GM18873 (cell line): ENCODE measurements around the gene FSTL4.
"Not testable (repeated sequence)": the region's sequence is repeated elsewhere in the genome, so short reads cannot be mapped to it uniquely, and the experiment has no call there.

ENCODE experiments used
- ATAC-seq: cut with Tn5 transposase; IDR thresholded peaks from one replicate; pipeline ENCODE4 v1.9.1; 2021; ENCODE audit warnings: mild to moderate bottlenecking, moderate library complexity, moderate number of reproducible peaks; ENCODE audit not compliant: unreplicated experiment, low FRiP score

FSTL4 gene

GRCh38 chr5:133460172-133460758 is 152.1 kb downstream of the FSTL4 start:
- ATAC-seq, result no peak

DNA sequence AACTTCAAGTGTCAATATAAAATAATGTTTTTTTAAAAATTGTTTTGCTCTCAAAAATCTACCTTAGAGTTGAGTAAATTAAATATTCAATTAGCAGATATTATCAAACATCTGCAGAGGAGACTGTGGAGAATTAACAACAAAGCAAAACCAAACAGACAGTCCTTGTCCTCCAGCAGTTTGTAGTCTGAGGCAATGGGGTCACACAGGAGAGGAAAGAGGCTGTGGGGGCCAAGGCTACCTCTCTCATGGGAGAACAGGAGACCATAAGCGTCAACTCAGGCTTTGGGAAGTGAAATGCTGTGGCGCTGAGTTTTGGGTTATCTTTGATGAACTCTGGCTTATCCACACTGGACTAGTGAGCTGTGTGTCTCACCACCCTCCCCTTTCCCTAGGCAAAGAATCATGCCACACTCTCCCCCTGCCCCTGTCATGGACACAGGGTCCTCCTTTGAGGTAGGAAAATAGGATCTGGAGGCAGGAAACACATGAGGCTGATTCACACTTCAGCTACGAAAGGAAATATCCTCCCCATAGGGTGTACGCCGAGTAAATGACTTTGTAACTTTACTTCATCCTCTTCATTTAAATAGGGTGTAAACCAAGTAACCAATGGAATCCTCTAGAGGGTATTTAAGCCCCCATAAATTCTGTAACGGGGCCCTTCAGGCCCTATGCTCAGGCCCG is 152.7 kb downstream of the FSTL4 start:
- ATAC-seq, result no peak

GRCh38 chr5:133458435-133458834 is 153.9 kb downstream of the FSTL4 start:
- ATAC-seq, result no peak

DNA sequence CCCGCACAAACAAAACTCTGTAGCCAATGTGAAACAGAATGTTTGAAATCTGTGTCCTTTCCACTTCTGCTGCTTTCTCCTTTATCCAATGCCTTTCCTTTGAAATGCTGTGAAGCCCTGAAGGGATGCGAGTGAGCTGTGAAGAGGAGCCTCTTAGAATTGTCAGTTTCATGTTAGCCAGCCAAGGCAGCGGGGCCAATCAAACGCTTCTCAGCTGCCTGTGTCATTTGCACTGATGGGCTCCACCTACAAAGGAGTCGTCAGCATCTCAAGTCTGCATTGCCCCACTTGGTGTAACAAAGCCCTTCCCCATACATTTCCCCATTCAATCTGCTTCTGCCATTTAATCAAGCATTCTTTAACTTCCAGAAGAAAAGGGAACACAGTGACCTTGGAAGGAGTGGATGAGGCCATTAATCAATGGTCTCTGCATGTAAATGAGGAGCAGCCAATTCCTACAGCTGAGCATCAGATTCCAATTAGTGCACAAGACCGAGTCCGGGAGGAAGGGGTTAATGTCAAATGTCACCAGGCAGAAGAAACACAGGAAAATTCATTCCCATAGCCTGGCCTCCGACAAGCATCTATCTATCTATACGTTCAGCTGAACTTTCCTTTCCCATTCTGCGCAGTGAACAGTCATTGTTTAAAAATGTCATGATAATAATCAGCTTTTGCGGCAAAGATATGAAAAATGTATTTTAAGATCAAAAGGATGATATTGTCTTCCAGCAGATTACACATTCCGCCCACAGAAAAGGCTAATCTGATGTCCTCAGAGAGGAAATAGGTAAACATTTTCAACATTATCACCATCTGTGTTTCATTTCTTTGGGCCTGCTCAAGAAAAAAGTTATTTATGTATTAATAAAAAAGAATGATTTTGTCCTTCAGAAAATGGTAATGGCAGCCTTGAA is 154.6 kb downstream of the FSTL4 start:
- no peak for ATAC-seq

GRCh38 chr5:133456933-133457402 is 155.4 kb downstream of the FSTL4 start:
- no peak for ATAC-seq

DNA sequence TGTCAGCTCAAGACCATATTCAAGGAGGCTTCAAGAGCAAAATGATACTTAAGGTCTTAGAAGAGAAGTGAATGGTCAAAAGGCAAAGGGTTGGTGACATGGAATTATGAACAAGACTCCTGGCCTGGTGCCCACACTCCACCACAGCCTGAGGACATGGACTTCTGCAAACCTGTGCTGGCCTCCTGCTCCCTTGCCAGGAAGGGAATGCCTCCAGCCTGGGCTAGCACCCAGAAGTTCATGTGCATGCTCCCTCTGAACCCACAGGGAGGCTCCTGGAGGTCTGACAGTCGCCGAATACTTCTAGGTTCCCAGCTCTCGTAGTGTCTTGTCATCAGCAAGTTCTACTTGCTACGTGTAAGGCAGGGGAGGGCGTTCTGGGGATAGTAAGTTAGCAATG is 156.7 kb downstream of the FSTL4 start:
- no peak for ATAC-seq

DNA sequence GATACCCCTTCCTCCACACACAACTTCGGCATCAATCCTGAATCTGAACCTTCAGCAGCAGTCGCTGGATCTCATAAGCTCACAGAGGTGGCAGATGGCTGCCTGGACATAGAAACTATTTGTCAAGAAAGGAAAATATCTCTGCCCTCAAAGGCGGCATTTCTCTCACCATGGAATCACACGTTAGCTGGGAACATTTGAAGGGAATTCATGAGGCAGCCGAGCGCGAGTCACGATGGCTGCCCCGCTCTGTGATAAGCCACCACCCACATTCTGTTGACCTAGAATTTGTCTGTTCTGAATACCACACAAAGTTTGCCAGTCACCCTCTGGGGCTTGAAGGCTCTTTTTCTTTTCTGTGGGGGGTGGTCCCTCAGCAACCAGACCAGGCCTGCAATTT is 157.9 kb downstream of the FSTL4 start:
- ATAC-seq, result no peak

DNA sequence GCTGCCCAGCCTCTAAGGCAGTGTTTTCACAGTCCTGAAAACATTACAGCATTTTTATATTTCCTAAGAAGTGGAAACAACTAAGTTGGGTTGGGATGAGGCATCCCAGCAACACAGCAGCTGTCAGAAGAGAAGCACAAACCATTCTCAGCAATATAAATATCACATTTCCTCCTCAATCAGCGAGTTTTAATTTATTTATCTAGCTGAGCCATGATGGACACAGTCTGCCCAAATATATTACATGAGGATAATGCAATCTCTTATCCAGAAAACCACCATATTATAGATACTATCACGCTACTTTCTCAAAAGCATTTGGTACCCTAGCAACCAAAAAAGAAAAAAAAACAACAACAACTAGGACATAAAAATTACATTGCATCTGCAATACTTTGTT is 158.5 kb downstream of the FSTL4 start:
- no peak for ATAC-seq

DNA sequence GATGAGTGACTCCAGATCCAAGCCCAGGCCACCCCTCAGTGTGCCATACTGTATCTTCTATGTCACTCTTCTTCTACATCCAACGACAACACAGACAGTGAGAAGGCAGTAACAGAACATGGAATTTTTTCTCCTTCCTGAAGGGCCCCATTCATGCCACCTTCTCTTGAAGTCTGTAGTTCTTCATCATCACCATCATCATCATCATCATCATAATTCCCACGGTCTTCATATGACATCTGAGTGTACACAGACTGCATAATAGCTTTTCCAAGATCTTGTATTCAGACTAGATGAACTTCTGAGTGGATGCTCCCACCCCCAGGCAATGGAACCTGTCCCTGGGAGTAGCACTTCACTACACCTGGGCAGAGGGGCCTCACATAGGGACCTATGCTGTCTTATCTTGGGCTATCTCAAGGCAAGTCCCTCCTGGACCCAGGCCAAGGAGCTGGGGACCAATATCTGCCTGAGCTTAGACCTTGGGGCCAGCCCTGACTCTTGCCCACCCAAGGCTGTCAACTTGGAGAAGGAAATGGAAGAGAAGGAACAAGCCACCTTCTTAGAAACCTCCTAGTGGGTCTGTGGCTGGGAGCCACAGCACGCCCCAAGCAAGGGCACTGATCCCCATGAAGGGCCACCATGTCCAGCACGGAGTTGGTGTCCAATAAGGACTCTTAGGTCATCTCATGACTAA is 159.1 kb downstream of the FSTL4 start:
- ATAC-seq, result no peak

DNA sequence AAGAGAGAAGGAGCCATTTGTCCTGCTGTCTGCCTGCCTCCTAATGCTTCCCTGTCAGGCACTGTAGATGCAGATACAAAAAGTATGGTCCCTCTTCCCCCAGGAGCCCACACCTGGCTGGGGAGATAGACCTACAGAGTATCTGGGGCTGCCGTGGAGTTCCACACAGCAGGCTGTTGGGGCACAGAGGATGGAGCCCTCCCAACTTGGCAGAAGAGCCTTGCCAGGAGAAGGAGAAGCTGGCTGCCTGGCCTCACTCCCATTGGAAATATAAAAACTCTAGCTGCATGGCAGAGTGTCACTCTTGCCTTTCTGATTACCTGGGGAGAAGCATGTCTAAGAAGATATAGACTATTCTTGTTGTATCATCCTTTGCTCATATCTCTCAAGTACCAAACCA is 160.4 kb downstream of the FSTL4 start:
- no peak for ATAC-seq

GRCh38 chr5:133450286-133450685 is 162.1 kb downstream of the FSTL4 start:
- no peak for ATAC-seq

DNA sequence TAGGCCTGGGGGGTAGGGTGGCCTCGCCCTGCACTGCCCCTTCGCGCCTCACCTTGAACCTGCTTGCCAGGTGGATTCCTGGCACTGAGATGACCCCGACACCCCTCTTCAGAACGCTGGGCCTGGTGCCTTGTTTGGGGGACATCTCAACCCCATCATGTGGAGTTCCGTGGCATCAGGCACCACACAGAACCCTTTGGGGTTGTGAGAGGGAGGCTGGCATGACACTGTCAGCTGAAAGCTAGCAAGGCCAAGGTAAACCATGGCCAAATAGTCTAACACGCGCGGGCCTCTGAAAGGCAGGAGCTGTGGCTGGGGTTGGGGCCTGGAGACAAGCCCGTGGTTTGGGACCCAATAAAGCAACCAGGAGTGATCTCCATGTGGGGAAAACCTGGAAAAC is 163.2 kb downstream of the FSTL4 start:
- no peak for ATAC-seq

- ATAC-seq, result no peak
These were observed 165.9 kb downstream of the FSTL4 start for GRCh38 chr5:133446440-133446839.

DNA sequence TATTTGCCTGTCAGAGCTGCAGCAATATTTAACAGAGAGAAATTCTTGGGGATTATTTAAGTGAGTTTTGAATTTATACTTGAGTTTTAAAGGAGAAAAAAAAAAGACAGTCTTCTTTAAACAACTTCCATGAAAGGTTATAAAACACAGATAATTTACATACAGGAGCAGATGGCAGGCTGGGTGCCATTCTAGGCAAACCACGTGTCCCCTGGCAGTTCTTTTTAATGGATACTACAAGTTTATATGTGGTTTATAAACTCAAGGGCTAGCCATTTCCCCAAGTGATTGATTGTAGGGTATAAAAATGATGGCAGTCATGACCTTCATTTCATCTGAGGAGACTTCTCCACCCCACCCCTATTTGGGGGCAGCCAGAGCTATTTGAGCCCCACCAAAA is 166.6 kb downstream of the FSTL4 start:
- ATAC-seq, result no peak

DNA sequence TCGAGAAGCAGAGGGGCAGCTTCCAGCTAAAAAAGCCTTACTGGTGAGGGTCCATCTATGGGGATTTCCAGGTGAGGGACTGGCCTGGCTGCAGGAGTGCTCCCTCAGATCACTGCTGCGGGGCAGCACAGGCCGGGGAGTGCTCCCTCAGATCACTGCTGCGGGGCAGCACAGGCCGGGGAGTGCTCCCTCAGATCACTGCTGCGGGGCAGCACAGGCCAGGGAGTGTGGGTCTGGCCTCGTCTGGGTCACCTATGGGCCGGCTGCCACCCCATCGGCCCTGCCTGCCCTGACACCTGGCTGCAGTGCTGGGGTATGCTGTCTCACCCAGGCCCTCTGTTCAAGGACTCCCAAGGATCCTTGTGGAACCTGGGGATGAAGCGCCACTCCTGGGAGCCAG is 167.1 kb downstream of the FSTL4 start:
- not testable (repeated sequence) for ATAC-seq

DNA sequence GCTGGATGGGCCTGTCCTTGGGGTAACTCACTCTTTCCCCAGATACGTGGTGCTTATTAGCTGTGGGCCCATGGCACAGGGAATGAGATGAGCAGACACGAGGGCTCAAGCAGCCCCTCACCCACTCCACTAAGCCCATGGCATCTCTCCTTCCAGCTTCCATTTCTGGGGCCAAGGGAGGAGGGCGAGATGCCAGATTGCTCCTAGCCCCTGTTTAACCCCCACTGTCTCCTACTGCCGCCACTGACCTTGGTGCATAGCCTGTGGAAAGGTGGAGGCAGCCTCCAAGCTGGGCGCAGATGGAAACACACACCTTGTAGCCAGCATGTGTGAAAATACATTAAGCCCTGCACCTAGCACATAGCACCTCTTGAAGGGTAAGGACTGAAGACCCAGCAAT is 167.6 kb downstream of the FSTL4 start:
- no peak for ATAC-seq

DNA sequence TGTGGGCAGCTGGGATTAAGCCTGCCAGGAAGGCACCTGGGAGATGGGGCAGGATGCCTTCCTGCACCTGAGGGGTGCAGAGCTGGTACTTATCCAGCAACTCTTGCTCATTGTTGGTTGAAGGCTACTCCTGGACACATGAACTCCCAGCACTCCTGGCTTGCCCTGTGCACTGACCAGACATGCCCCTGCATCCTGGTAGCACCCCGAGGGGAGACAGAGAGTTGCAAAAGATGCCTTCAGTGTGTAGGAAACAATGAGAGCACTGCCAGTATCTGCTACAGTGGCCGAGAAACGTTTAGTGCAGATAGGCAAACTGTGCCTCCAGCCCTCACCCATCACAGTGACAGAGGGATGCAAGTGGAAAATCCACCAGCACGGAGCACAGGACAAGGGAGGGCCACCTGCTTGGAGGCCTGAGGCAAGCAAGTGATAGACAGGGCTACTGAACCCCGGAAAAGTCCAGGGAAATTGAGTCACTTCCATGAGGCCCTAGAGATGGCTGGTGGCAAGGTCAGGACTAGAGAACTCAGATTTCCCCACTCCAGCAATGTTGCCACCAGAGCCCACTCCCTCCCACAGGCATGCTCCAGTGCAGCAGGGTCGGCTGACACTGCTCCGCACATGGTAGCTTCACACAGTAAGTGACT is 171.1 kb downstream of the FSTL4 start:
- no peak for ATAC-seq

GRCh38 chr5:133440467-133441115 is 171.8 kb downstream of the FSTL4 start:
- ATAC-seq, result no peak

DNA sequence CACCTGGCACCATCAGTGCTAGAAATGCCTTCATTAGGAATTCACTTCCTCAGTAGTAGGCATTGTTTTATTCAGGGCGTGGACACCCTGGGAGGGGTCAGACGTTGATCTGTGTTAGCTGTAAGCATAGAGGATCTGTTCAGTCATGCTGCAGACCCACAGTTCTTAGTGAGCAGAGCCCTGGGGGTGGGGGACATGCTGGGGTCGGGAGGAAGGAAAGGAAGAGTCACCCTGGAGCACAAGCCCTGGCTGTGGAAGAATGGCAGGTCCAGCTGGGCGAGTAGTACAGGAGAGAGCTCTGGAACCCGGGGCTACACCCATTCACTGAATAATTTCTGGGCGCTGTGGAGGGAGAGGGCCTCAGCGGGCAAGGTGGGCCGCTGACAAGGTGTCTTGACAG is 172.5 kb downstream of the FSTL4 start:
- no peak for ATAC-seq

- no peak for ATAC-seq
These were observed 173.9 kb downstream of the FSTL4 start for GRCh38 chr5:133438487-133438886.
